HEK293T (cell line): ENCODE results near the gene RNF207.

Experiments
- ELF4 ChIP-seq: fragments of 450-650 bp; IDR thresholded peaks from 2 replicates; pipeline ENCODE4 v1.6.1; 2017; ENCODE audit warnings: antibody characterized with exemption
- FOXK2 ChIP-seq: fragments of 450-650 bp; IDR thresholded peaks from 2 replicates; pipeline ENCODE4 v1.6.1; 2016; ENCODE audit warnings: mild to moderate bottlenecking
- FOXM1 ChIP-seq: fragments of 450-650 bp; IDR thresholded peaks from 2 replicates; pipeline ENCODE4 v1.6.1; 2017; ENCODE audit warnings: mild to moderate bottlenecking, borderline replicate concordance
- NFRKB ChIP-seq: fragments of 450-650 bp; IDR thresholded peaks from 2 replicates; pipeline ENCODE4 v1.6.1; 2016; ENCODE audit warnings: mild to moderate bottlenecking, moderate library complexity
- SP1 ChIP-seq: fragments of 450-650 bp; IDR thresholded peaks from 2 replicates; pipeline ENCODE4 v1.6.1; 2017

- TF ChIP-seq SP1 (no peak), FOXM1 (no peak), NFRKB (no peak), FOXK2 (no peak), ELF4 (no peak)
Observed at GRCh38 chr1:6251233-6251632, 45.3 kb downstream of the RNF207 start.
